ENCODE results near the gene NCAM1. TPM values are rescaled to one million over a fixed set of nuclear protein-coding genes. Genes with fewer than 3 reads are reported as not detected.

NCAM1 gene
- total RNA-seq, 2 donors from 2014 or later, result 42.0 to 69.2 TPM

DNA sequence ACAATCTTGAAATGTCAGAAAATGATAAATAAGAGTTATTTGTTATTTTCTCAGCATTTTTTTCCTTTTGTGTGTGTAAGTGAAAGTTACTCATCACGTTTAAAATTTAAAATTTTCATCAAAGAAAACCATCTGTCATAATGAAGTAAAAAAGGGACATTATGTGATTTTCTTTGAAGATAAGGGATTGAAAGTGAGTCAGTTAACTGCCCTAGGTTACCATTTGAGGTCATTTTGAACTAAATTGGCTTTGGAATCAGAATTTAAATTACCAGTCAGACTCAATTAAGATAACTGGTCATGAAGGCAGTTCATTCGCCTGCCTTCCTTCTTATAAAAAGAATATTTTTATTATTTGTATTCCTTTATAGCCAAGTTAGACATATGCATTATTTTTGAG lies 14.3 kb downstream of the NCAM1 start:
- peaks cover 0 to 3% of the 10 kb centered on the region in 2 donors for H3K4me1 ChIP-seq (ENCODE audit: control insufficient read depth in 1 of 2, low read depth in 2 of 2)
- no peak for TF ChIP-seq CTCF (IDR thresholded peaks at IDR 0.05)
- H3K36me3 ChIP-seq, result no peaks in the 10 kb centered on the region
- H3K4me3 ChIP-seq, result no peak overlapping the region
- H3K9me3 ChIP-seq, result no peaks in the 10 kb centered on the region
- ATAC-seq (ENCODE audit: insufficient number of reproducible peaks, low FRiP score, low read depth), result no peak
- DNase-seq (ENCODE audit: low spot score), result no peak
- H3K27ac ChIP-seq, result no peak overlapping the region
- H3K27me3 ChIP-seq (replicated peaks; ENCODE audit: insufficient read depth), result no peaks in the 10 kb centered on the region

GRCh38 chr11:112977755-112978154 lies 16.5 kb downstream of the NCAM1 start:
- DNase-seq (ENCODE audit: low spot score), result no peak
- no peaks in the 10 kb centered on the region for H3K36me3 ChIP-seq
- H3K27ac ChIP-seq, result no peak overlapping the region
- H3K4me3 ChIP-seq, result no peak overlapping the region
- H3K4me1 ChIP-seq (ENCODE audit: control insufficient read depth in 1 of 2, low read depth in 2 of 2), result peaks cover 0 to 3% of the 10 kb centered on the region in 2 donors
- TF ChIP-seq CTCF (IDR thresholded peaks at IDR 0.05), result no peak
- H3K9me3 ChIP-seq, result no peaks in the 10 kb centered on the region
- H3K27me3 ChIP-seq (replicated peaks; ENCODE audit: insufficient read depth), result no peaks in the 10 kb centered on the region
- ATAC-seq (ENCODE audit: insufficient number of reproducible peaks, low FRiP score, low read depth), result no peak

DNA sequence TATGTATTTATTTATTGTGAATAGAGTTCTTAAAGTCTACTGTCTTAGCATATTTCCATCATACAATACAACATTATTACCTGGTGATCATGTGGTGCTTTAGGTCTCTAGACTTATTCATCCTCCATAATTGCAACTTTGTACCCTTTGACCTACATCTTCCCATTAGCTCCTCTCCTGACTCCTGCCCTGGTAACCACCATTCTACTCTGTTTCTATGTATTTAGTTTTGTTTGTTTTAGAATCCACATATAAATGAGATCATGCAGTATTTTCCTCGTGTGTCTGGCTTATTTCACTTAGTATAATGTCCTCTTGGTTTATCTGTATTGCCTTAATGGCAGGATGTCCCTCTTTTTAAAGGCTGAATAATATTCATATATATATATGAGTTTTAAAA lies 22.7 kb downstream of the NCAM1 start:
- no peaks in the 10 kb centered on the region for H3K27me3 ChIP-seq (replicated peaks; ENCODE audit: insufficient read depth)
- no peak for DNase-seq (ENCODE audit: low spot score)
- H3K4me1 ChIP-seq (ENCODE audit: control insufficient read depth in 1 of 2, low read depth in 2 of 2), result no peaks in the 10 kb centered on the region
- ATAC-seq (ENCODE audit: insufficient number of reproducible peaks, low FRiP score, low read depth), result no peak
- no peak for TF ChIP-seq CTCF (IDR thresholded peaks at IDR 0.05)
- peaks cover 10% of the 10 kb centered on the region for H3K9me3 ChIP-seq
- no peak overlapping the region for H3K4me3 ChIP-seq
- no peaks in the 10 kb centered on the region for H3K36me3 ChIP-seq
- no peak overlapping the region for H3K27ac ChIP-seq

DNA sequence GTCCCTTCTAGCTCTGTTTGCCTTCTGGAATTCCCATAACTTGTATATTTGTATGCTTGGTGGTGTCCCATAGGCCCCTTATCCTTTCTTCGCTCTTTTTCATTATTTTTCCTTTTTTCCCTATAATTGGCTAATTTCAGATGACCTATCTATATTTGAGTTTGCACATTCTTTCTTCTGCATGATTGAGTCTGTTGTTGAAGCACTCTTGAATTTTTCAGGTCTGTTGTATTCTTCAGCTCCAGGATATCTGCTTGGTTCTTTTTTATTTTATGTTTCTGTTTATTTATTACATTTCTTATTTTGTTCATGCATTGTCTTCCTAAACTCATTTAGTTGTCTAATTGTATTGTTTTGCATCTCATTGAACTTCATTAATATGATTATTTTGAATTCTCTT lies 28.0 kb downstream of the NCAM1 start:
- no peak for TF ChIP-seq CTCF (IDR thresholded peaks at IDR 0.05)
- ATAC-seq (ENCODE audit: insufficient number of reproducible peaks, low FRiP score, low read depth), result no peak
- H3K4me3 ChIP-seq, result no peak overlapping the region
- H3K36me3 ChIP-seq, result no peaks in the 10 kb centered on the region
- no peaks in the 10 kb centered on the region for H3K4me1 ChIP-seq (ENCODE audit: control insufficient read depth in 1 of 2, low read depth in 2 of 2)
- no peak for DNase-seq (ENCODE audit: low spot score)
- peaks cover 20% of the 10 kb centered on the region for H3K9me3 ChIP-seq
- H3K27ac ChIP-seq, result no peak overlapping the region
- H3K27me3 ChIP-seq (replicated peaks; ENCODE audit: insufficient read depth), result no peaks in the 10 kb centered on the region

DNA sequence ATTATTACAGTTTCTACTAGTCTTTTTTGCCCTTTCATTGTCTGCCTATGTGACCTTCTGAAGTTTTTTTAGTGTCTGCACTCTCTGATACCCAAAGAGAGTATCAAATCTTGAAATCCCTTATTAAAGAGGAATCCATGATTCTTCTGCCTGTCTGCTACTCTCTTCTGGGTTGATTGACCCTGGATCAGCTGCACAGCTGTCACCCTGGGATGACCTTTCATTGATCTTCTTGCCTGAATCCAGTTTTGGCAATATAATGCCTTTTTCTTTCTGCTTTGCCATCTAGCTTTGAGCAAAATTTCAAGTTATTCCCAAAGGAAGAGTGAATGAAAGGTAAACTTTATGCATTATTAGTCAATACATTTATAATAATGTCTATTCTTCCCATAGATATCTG lies 32.6 kb downstream of the NCAM1 start:
- H3K4me3 ChIP-seq, result no peak overlapping the region
- TF ChIP-seq CTCF (IDR thresholded peaks at IDR 0.05), result no peak
- no peaks in the 10 kb centered on the region for H3K4me1 ChIP-seq (ENCODE audit: control insufficient read depth in 1 of 2, low read depth in 2 of 2)
- H3K27me3 ChIP-seq (replicated peaks; ENCODE audit: insufficient read depth), result no peaks in the 10 kb centered on the region
- DNase-seq (ENCODE audit: low spot score) (no peak), ATAC-seq (ENCODE audit: insufficient number of reproducible peaks, low FRiP score, low read depth) (no peak)
- no peaks in the 10 kb centered on the region for H3K36me3 ChIP-seq
- peaks cover 11% of the 10 kb centered on the region for H3K9me3 ChIP-seq
- H3K27ac ChIP-seq, result no peak overlapping the region

Measured in thoracic aorta (tissue), 2 donors.